ENCODE results near the gene FAM107B. TPM values are rescaled to one million over a fixed set of nuclear protein-coding genes. Genes with fewer than 3 reads are reported as not detected.

The FAM107B gene
- total and polyA plus RNA-seq, 7 donors, result 12.8 to 111 (median 15.0) TPM

DNA sequence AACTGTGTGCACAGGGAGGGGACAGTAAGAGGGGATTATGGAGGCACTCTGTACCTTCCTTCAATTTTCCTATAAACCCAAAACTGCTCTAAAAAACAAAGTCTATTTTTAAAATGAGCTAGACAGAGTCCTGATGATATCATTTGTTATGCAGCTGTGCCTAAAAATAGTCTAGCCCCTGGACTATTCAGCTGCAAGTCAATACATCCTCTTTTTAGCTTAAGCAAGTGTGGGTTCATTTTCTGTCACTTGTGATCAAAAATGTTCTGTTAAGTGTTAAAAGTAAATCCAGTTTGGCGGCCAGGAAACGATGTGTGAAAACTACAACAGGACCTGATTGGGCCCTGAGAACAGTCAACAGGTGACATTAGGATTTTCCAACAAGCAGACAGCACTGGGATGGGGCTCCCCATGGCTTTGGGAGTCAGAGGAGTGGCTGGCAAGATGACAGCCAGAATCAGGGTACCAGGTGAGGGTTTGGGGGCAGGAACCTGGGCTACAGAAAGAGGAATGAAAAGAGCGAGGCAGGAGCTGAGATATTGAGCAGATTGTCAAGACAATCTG is 33.9 kb downstream of the FAM107B start:
- no peak for DNase-seq
- peak overlapping the region in 1 of 4 donors; percentile 29 for H3K27ac ChIP-seq
- no peaks in the 10 kb centered on the region for H3K36me3 ChIP-seq
- no peaks in the 10 kb centered on the region for H3K9me3 ChIP-seq
- H3K27me3 ChIP-seq, result no peaks in the 10 kb centered on the region
- intact Hi-C loops (cut with DNase I), result no loop called here
- H3K4me3 ChIP-seq, result no peak overlapping the region
- peaks cover 0 to 35% (median 26%) of the 10 kb centered on the region in 4 donors for H3K4me1 ChIP-seq
- TF ChIP-seq EP300 (IDR thresholded peaks at IDR 0.05) (no peak), POLR2A (IDR thresholded peaks at IDR 0.05) (no peak), POLR2AphosphoS5 (IDR thresholded peaks at IDR 0.05) (no peak)
- TF ChIP-seq, protein P1, sequence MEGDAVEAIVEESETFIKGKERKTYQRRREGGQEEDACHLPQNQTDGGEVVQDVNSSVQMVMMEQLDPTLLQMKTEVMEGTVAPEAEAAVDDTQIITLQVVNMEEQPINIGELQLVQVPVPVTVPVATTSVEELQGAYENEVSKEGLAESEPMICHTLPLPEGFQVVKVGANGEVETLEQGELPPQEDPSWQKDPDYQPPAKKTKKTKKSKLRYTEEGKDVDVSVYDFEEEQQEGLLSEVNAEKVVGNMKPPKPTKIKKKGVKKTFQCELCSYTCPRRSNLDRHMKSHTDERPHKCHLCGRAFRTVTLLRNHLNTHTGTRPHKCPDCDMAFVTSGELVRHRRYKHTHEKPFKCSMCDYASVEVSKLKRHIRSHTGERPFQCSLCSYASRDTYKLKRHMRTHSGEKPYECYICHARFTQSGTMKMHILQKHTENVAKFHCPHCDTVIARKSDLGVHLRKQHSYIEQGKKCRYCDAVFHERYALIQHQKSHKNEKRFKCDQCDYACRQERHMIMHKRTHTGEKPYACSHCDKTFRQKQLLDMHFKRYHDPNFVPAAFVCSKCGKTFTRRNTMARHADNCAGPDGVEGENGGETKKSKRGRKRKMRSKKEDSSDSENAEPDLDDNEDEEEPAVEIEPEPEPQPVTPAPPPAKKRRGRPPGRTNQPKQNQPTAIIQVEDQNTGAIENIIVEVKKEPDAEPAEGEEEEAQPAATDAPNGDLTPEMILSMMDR (IDR thresholded peaks at IDR 0.05), result no peak
- 54 to 87% methylated on average over 3 of the region's 3 CpGs for WGBS, 2 donors

DNA sequence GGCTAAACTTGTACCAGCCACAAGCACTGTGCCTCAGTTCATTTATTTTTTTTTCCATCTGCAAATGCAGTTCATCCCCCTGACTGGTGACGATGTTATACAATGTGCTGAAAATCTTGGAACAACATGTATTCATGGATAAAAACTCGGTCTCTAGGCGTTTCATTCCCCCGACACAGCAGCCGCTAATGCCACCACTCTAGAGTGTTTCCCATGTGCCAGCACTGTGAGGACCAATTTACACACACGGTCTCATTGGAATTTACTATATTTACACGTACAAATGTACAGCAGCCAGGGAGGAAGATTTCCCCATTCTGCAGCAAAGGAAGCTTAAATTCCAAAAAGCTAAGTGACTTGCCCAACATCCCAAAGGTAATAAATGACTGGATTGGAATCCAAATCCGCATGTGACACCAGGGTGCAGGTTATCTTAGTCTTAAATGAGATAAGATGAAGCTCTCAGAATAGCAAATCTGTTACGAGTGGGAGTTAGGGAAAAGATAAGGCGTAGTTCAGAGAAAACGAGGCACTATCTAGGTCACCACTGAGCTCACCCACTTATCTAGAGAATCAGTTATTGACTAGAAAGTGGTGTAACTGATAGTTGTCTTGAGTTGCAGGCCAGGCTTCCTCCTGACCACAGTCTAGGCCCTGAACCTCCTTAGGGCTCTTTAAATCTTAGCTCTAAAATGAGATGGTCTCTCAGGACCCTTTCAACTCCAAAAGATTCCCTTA is 36.7 kb downstream of the FAM107B start:
- peak overlapping the region; percentile 48 to 68 (median 56) for H3K27ac ChIP-seq
- TF ChIP-seq POLR2AphosphoS5 (IDR thresholded peaks at IDR 0.05), result no peak
- TF ChIP-seq, protein P1 (IDR thresholded peaks at IDR 0.05), result no peak
- TF ChIP-seq POLR2A (IDR thresholded peaks at IDR 0.05), result no peak
- no peak for TF ChIP-seq EP300 (IDR thresholded peaks at IDR 0.05)
- DNase-seq, result no peak
- no peaks in the 10 kb centered on the region for H3K36me3 ChIP-seq
- H3K4me3 ChIP-seq, result no peak overlapping the region
- intact Hi-C loops (cut with DNase I), result loop anchor here (2.0 to 10.0 kb wide), 2 partner anchors 41 to 133 kb away; no protein-coding TSS in a partner anchor
- H3K27me3 ChIP-seq, result no peaks in the 10 kb centered on the region
- 82 to 84% methylated on average over 11 of the region's 11 CpGs for WGBS, 2 donors
- no peaks in the 10 kb centered on the region for H3K9me3 ChIP-seq
- H3K4me1 ChIP-seq, result peaks cover 0 to 39% (median 27%) of the 10 kb centered on the region in 4 donors

DNA sequence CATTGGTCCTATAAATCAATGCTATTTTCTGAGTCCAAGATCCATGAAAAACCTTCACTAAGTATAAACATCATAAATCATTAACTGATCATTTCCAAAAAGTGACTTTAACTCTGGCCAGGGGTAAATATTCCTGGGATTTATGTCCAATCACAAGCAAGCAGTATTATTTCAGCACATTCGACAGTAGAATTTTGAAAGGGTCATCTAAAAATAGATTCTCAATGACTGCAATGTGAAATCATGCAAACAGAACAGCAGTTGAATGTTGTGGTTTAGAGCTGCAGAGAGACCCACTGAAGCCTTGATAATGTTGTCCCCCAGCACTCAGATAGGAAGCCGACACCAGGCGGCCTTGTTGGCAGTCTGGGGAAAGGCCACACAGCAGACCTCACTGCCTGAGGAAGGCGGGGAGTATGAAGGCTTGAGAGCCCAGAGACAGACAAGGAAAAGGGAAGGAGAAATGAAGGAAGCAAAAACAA is 38.1 kb downstream of the FAM107B start:
- H3K9me3 ChIP-seq, result no peaks in the 10 kb centered on the region
- no peaks in the 10 kb centered on the region for H3K36me3 ChIP-seq
- peak; percentile 76 for DNase-seq
- H3K27me3 ChIP-seq, result no peaks in the 10 kb centered on the region
- peak overlapping the region; percentile 48 to 68 (median 56) for H3K27ac ChIP-seq
- no peak overlapping the region for H3K4me3 ChIP-seq
- 41 to 77% methylated on average over 4 of the region's 4 CpGs for WGBS, 2 donors
- peaks cover 0 to 39% (median 27%) of the 10 kb centered on the region in 4 donors for H3K4me1 ChIP-seq
- intact Hi-C loops (cut with DNase I), result loop anchor here (2.0 to 10.0 kb wide), 2 partner anchors 42 to 132 kb away; no protein-coding TSS in a partner anchor
- peak in 3 of 4 donors; percentile 14 to 61 (median 22) for TF ChIP-seq POLR2AphosphoS5 (IDR thresholded peaks at IDR 0.05)
- TF ChIP-seq POLR2A (IDR thresholded peaks at IDR 0.05), result no peak
- no peak for TF ChIP-seq EP300 (IDR thresholded peaks at IDR 0.05)
- TF ChIP-seq, protein P1 (IDR thresholded peaks at IDR 0.05), result no peak

DNA sequence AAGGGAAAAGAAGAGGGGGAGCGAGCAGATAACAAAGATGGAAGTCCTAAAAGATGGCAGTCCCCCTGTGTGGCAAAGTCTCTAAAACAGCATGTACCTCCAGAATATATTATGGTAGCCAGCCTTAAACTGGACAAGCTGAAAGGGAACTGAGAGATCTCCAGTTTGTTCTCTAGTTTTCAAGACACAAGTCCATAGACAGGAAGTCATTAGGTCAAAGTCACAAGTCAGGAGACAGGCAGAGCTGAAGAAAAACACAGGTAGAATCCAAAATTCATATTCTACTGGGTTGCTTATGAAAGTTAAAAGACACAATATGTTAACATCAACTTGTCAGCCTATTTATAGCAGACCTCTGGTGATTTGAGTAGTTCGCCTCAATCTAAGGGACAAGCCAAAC is 38.7 kb downstream of the FAM107B start:
- Histone ChIP-seq H3K27ac (peak overlapping the region in 3 of 4 donors; percentile 48 to 68 (median 58)), H3K4me3 (no peak overlapping the region), H3K4me1 (peaks cover 0 to 36% (median 24%) of the 10 kb centered on the region in 4 donors), H3K27me3 (no peaks in the 10 kb centered on the region), H3K9me3 (no peaks in the 10 kb centered on the region), H3K36me3 (no peaks in the 10 kb centered on the region)
- no peak for DNase-seq
- no peak for TF ChIP-seq EP300 (IDR thresholded peaks at IDR 0.05)
- no peak for TF ChIP-seq POLR2A (IDR thresholded peaks at IDR 0.05)
- no peak for TF ChIP-seq POLR2AphosphoS5 (IDR thresholded peaks at IDR 0.05)
- TF ChIP-seq, protein P1 (IDR thresholded peaks at IDR 0.05), result no peak
- intact Hi-C loops (cut with DNase I), result loop anchor here (2.0 to 10.0 kb wide), 2 partner anchors 43 to 131 kb away; no protein-coding TSS in a partner anchor
- WGBS, 2 donors, result 84 to 97% methylated on average over 2 of the region's 2 CpGs
